CMK (cell line): ENCODE results near the gene SAMD5.

Experiments used
- DNase-seq: peaks from one replicate; pipeline ENCODE4 v3.0.0-alpha.2; 2010; ENCODE audit warnings: low read depth

The SAMD5 gene

DNA sequence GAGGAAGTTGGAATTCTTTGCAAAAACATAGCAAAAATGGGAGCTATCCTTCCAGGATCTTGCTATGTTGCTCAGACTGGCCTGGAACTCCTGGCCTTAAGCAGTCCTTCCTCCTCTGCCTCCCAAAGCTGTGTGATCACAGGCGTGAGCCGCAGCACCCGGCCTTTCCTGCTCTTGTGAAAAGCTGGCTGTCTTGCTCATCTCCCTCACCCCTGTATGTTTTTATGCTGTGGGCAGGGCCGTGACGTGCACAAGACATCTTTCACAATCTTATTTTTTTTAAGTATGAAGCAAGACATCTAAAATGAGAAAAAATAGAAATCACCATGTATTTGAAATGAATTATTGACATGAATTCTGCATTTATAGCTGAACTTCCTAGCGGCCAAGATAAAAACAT, 110.4 kb downstream of the SAMD5 start:
- DNase-seq = no peak
